HepG2 (cell line): ENCODE data around the gene ADM. TPM values are rescaled to one million over a fixed set of nuclear protein-coding genes. Genes with fewer than 3 reads are reported as not detected.

Source experiments
- ATAC-seq: fragments of 200-7000 bp; cut with Tn5 transposase; 3 replicates; pipeline ENCODE4 v1.9.1; 2020; ENCODE audit warnings: mild to moderate bottlenecking, moderate library complexity
- BruUV-seq: library from RNA; stranded (reverse); fragments of 400-500 nt; replicated peaks from 2 replicates; lab custom pipeline; 2021; lab: Mats Ljungman, UMichigan
- CTCF ChIA-PET: fragments of 300-600 bp; formaldehyde crosslinking; extraction: SDS; loops from one replicate; lab custom pipeline; 2021; ENCODE audit warnings: low total read pairs, inconsistent platforms, low intra/inter-chr PET ratio; lab: Yijun Ruan, JAX
- POLR2A ChIA-PET: fragments of 350-600 bp; sonication (Branson Sonifier 250); formaldehyde crosslinking; loops from one replicate; lab custom pipeline; 2020; ENCODE audit warnings: antibody characterized with exemption, inconsistent platforms; lab: Yijun Ruan, JAX
- DNase-seq: peaks from one replicate; pipeline ENCODE4 v3.0.0-alpha.2; 2015; ENCODE audit warnings: low spot score
- FAIRE-seq: peaks from 3 replicates; lab custom pipeline; 2011; peaks lifted over from hg19 to GRCh38; lab: Jason Lieb, UNC
- H2AFZ ChIP-seq: one replicate; pipeline ENCODE4 v1.6.1; 2011; ENCODE audit warnings: low read length, inconsistent platforms
- H3K27ac ChIP-seq: fragments of 300-600 bp; 3 replicates; pipeline ENCODE4 v1.8.0; 2011; ENCODE audit warnings: mixed run types, mild to moderate bottlenecking, mixed read lengths, low read length, inconsistent platforms; ENCODE audit not compliant: insufficient read depth; ENCODE audit errors: extremely low read length
- H3K27me3 ChIP-seq, 2 experiments: fragments of 200-600 bp in 1 of 2; 2 replicates in 1 of 2; 3 replicates in 1 of 2; pipeline versions ENCODE4 v1.6.0 to v1.8.0; 2011; ENCODE audit warnings: low read length in 2 of 2, mild to moderate bottlenecking in 2 of 2, moderate library complexity in 2 of 2, inconsistent platforms in 1 of 2; ENCODE audit not compliant: insufficient read depth in 2 of 2, control insufficient read depth in 1 of 2
- H3K36me3 ChIP-seq, 2 experiments: fragments of 200-600 bp in 1 of 2; replicated peaks in 1 of 2; 2 replicates in 1 of 2; 3 replicates in 1 of 2; pipeline versions ENCODE4 v1.5.1 to v1.8.0; 2011; ENCODE audit warnings: low read length in 2 of 2, inconsistent platforms in 1 of 2; ENCODE audit not compliant: insufficient read depth in 2 of 2, control insufficient read depth in 1 of 2
- H3K4me1 ChIP-seq: 2 replicates; pipeline ENCODE4 v1.5.1; 2012; ENCODE audit warnings: low read length, inconsistent platforms; ENCODE audit not compliant: insufficient read depth
- H3K4me2 ChIP-seq: 2 replicates; pipeline ENCODE4 v1.6.0; 2011; ENCODE audit warnings: low read depth, low read length, inconsistent platforms
- H3K4me3 ChIP-seq, 3 experiments: fragments of 200-600 bp in 1 of 3; sonication (generic), shearing (Covaris generic) in 1 of 3; replicated peaks in 1 of 3; 2 replicates each; pipeline ENCODE4 v1.5.1; 2011 to 2016; ENCODE audit warnings: low read length in 3 of 3, inconsistent platforms in 2 of 3, low read depth in 2 of 3, mild to moderate bottlenecking in 2 of 3, control low read depth in 1 of 3, mixed read lengths in 1 of 3; ENCODE audit not compliant: insufficient read depth in 1 of 3
- H3K79me2 ChIP-seq: one replicate; pipeline ENCODE4 v1.6.1; 2011; ENCODE audit warnings: low read length, inconsistent platforms; ENCODE audit not compliant: insufficient read depth
- H3K9ac ChIP-seq: 2 replicates; pipeline ENCODE4 v1.6.0; 2011; ENCODE audit warnings: mild to moderate bottlenecking, low read depth, low read length, inconsistent platforms; ENCODE audit not compliant: insufficient read depth
- H3K9me3 ChIP-seq: 2 replicates; pipeline ENCODE4 v1.5.1; 2012; ENCODE audit warnings: mild to moderate bottlenecking, low read length
- H4K20me1 ChIP-seq: 2 replicates; pipeline ENCODE4 v1.6.0; 2011; ENCODE audit warnings: inconsistent platforms, mild to moderate bottlenecking, low read length, moderate library complexity; ENCODE audit not compliant: insufficient read depth
- CCDC6 ChIP-seq: sonication (generic); formaldehyde crosslinking; IDR thresholded peaks from 2 replicates; pipeline ENCODE4 v1.8.1; 2022; ENCODE audit warnings: mild to moderate bottlenecking, missing genetic modification reagents, moderate library complexity
- FOXK2 ChIP-seq: fragments of 450-650 bp; IDR thresholded peaks from 2 replicates; pipeline ENCODE4 v1.6.1; 2016
- IRF1 ChIP-seq: sonication (generic); formaldehyde crosslinking; IDR thresholded peaks from 2 replicates; pipeline ENCODE4 v1.4.0; 2020; ENCODE audit warnings: low read depth, mild to moderate bottlenecking, missing genetic modification reagents
- KAT2B ChIP-seq: fragments of 150-350 bp; IDR thresholded peaks from 2 replicates; pipeline ENCODE4 v1.6.1; 2014; ENCODE audit warnings: low read depth, low read length, borderline replicate concordance
- REXO4 ChIP-seq: sonication (generic); formaldehyde crosslinking; IDR thresholded peaks from 2 replicates; pipeline ENCODE4 v1.8.0; 2022; ENCODE audit warnings: missing genetic modification reagents, mild to moderate bottlenecking, borderline replicate concordance
- ZNF234 ChIP-seq: sonication (generic); formaldehyde crosslinking; conservative IDR thresholded peaks from 2 replicates; pipeline ENCODE4 v1.5.1; 2020; ENCODE audit warnings: mild to moderate bottlenecking, missing genetic modification reagents
- ZNF343 ChIP-seq: sonication (generic); formaldehyde crosslinking; IDR thresholded peaks from 2 replicates; pipeline ENCODE4 v1.4.0; 2020; ENCODE audit warnings: mild to moderate bottlenecking, missing genetic modification reagents
- ZSCAN22 ChIP-seq: sonication (generic); formaldehyde crosslinking; IDR thresholded peaks from 2 replicates; pipeline ENCODE4 v1.4.0; 2020; ENCODE audit warnings: mild to moderate bottlenecking, missing genetic modification reagents
- WGBS: methylation state at CpG from one replicate; pipeline ENCODE4 v1.1.6; 2017; ENCODE audit warnings: low lambda C conversion rate; 5-methylcytosine and 5-hydroxymethylcytosine counted together
- in situ Hi-C: cut with HindIII; loops from 2 replicates; pipeline ENCODE4 v1.10.0; 2017; ENCODE audit warnings: low pct_unique_long_range_greater_than_20kb; ENCODE audit not compliant: extremely low pct_ligation_motif_present
- intact Hi-C: fragments of 100-400 bp; cut with micrococcal nuclease; formaldehyde crosslinking; loops from one replicate; pipeline ENCODE4 v1.10.0; 2022; ENCODE audit not compliant: unreplicated experiment
- polyA plus RNA-seq, 8 experiments: library from polyadenylated mRNA; depleted of rRNA in 3 of 8; stranded (reverse) in 7 of 8; unstranded in 1 of 8; fragments of >200 nt; fragmentation: Illumina TruSeq in 4 of 8; extraction: Trizol in 4 of 8; gene quantifications; 2 replicates each; pipeline versions ENCODE4 v1.2.1 to v1.2.3, GENCODE V29; 2011 to 2016; ENCODE audit warnings: low read depth in 4 of 8, missing spikeins in 1 of 8, mixed read lengths in 1 of 8; ENCODE audit not compliant: insufficient read depth in 1 of 8
- total RNA-seq, 5 experiments: library from RNA; depleted of rRNA; stranded (reverse); fragments of >200 nt; fragmentation: Illumina TruSeq; extraction: Trizol; gene quantifications; 2 replicates each; pipeline ENCODE4 v1.2.3, GENCODE V29; 2016; ENCODE audit warnings: low read depth in 1 of 5
- TF ChIP-seq, protein P1 (sequence below): sonication (generic); formaldehyde crosslinking; IDR thresholded peaks from 2 replicates; pipeline ENCODE4 v1.5.0; 2020; ENCODE audit warnings: mild to moderate bottlenecking, missing genetic modification reagents, moderate library complexity

Gene ADM
- total and polyA plus RNA-seq, 2 of the 13 experiments (the other 11 are each of a cell fraction or from before 2014, with no cell fraction given), result 10.7 to 26.1 TPM

DNA sequence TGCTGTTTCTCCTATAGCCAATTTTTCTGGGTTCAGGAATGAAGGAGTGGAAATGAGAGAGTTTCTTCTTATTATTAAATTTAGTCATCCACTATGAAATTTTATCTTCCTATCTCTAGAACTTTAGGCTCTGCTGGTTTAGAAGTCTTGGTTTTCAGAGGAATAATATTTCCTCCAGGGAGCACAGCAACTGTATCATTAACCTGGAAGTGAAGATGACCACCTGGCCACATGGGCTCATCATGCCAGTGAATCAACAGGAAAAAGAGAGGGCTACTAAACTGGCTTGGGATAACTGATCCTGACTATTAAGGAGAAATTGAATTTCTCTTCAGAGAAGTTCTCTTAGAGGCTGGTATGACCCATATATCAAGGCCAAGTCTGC, 44.4 kb downstream of the ADM start:
- DNase-seq (no peak), ATAC-seq (no peak)
- Histone ChIP-seq H3K27me3 (no peaks in the 10 kb centered on the region), H3K79me2 (no peaks in the 10 kb centered on the region), H4K20me1 (no peaks in the 10 kb centered on the region), H3K27ac (no peak overlapping the region), H3K36me3 (no peaks in the 10 kb centered on the region), H3K4me3 (no peak overlapping the region), H3K9me3 (no peaks in the 10 kb centered on the region)
- intact Hi-C loops, result no loop called here
- TF ChIP-seq KAT2B (no peak), ZNF343 (no peak), REXO4 (no peak), FOXK2 (no peak), ZSCAN22 (no peak)
- TF ChIP-seq, protein P1, sequence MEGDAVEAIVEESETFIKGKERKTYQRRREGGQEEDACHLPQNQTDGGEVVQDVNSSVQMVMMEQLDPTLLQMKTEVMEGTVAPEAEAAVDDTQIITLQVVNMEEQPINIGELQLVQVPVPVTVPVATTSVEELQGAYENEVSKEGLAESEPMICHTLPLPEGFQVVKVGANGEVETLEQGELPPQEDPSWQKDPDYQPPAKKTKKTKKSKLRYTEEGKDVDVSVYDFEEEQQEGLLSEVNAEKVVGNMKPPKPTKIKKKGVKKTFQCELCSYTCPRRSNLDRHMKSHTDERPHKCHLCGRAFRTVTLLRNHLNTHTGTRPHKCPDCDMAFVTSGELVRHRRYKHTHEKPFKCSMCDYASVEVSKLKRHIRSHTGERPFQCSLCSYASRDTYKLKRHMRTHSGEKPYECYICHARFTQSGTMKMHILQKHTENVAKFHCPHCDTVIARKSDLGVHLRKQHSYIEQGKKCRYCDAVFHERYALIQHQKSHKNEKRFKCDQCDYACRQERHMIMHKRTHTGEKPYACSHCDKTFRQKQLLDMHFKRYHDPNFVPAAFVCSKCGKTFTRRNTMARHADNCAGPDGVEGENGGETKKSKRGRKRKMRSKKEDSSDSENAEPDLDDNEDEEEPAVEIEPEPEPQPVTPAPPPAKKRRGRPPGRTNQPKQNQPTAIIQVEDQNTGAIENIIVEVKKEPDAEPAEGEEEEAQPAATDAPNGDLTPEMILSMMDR (CRISPR knock-in tag), result no peak
- TF ChIP-seq, all 625 proteins: peak for 0
- in situ Hi-C loops, result no loop called here
- no peak for FAIRE-seq
- Histone ChIP-seq H3K4me1 (peaks cover 48% of the 10 kb centered on the region), H3K9ac (no peak overlapping the region), H2AFZ (no peak overlapping the region), H3K4me2 (no peak overlapping the region)
- ChIA-PET POLR2A (interaction anchor here (1.4 to 4.3 kb wide), 2 partner anchors 22 to 45 kb away, joined by 4 to 47 read pairs; partner anchors contain the start of gene ADM), CTCF (no interaction called here)
- no TSS peak for BruUV-seq

DNA sequence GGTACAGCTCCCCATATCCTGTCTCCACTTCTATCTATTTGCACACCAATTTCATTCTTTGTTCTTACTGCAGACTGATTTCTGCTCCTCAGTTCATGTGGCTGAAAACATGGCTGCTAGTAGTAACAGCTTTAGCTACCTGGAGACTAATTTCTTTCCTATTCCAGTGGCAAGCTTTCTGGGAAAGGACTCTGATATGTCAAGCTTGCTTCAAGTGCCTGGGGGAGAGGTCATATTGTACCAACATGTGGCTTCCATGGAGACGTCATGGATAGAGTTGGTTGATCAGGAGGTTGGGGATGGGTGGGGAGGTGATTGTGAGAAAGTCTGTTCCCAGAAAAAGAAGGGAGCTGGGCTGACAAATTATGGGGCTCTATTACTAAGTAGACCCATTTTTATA, 44.9 kb downstream of the ADM start:
- CTCF ChIA-PET, result no interaction called here
- Histone ChIP-seq H3K27me3 (no peaks in the 10 kb centered on the region), H3K9me3 (no peaks in the 10 kb centered on the region), H3K9ac (no peak overlapping the region), H4K20me1 (no peaks in the 10 kb centered on the region), H3K4me2 (no peak overlapping the region), H3K4me3 (no peak overlapping the region), H3K79me2 (no peaks in the 10 kb centered on the region), H3K36me3 (no peaks in the 10 kb centered on the region), H2AFZ (peak overlapping the region; percentile 19), H3K4me1 (peaks cover 48% of the 10 kb centered on the region), H3K27ac (no peak overlapping the region)
- POLR2A ChIA-PET, result interaction anchor here (1.0 to 4.3 kb wide), 3 partner anchors 17 to 45 kb away, joined by 4 to 47 read pairs (median 4); partner anchors contain the start of gene ADM
- WGBS, result 13% methylated on average over 1 of the region's 1 CpG
- TF ChIP-seq CCDC6 (CRISPR knock-in tag) (no peak), IRF1 (no peak), ZNF234 (CRISPR knock-in tag) (no peak)
- intact Hi-C loops, result loop anchor here (2.0 kb wide), 1 partner anchor 23 kb away; no protein-coding TSS in a partner anchor
- BruUV-seq, result no TSS peak
- FAIRE-seq, result no peak
- no peak for DNase-seq
- in situ Hi-C loops, result no loop called here
- no peak for ATAC-seq
